Measurements from ENCODE around the gene HERC6.

- TF ChIP-seq POLR2A (IDR thresholded peaks at IDR 0.05; ENCODE audit: low read depth, low read length) (no peak), POLR2AphosphoS5 (IDR thresholded peaks at IDR 0.05; ENCODE audit: low read depth, low read length) (no peak), SPI1 (IDR thresholded peaks at IDR 0.05; ENCODE audit: low read depth, low read length) (no peak), TAF1 (IDR thresholded peaks at IDR 0.05; ENCODE audit: low read depth, low read length) (no peak), PAX5 (IDR thresholded peaks at IDR 0.05; ENCODE audit: insufficient read depth, low read length, severe bottlenecking) (no peak)
Measured at GRCh38 chr4:88465653-88466192, 87.1 kb downstream of the HERC6 start.
